Vagina (tissue), 2 donors: ENCODE measurements around the gene CAP1. TPM values are rescaled to one million over a fixed set of nuclear protein-coding genes. Genes with fewer than 3 reads are reported as not detected.

ENCODE experiments used
- DNase-seq, 2 donors: peaks; one replicate each; pipeline ENCODE4 v3.0.0-alpha.2; 2017; ENCODE audit errors: extremely low spot score in 2 of 2
- H3K27ac ChIP-seq: fragments of 200-600 bp; sonication (generic); one replicate; pipeline ENCODE4 v1.5.1; 2019
- H3K27me3 ChIP-seq: fragments of 200-600 bp; sonication (generic); one replicate; pipeline ENCODE4 v1.5.1; 2019
- H3K36me3 ChIP-seq, 2 donors: fragments of 200-600 bp; sonication (generic); one replicate each; pipeline ENCODE4 v1.5.1; 2017 to 2019
- H3K4me1 ChIP-seq: fragments of 200-600 bp; sonication (generic); one replicate; pipeline ENCODE4 v1.5.1; 2019
- H3K4me3 ChIP-seq, 2 donors: fragments of 200-600 bp; sonication (generic); 1 replicate in 1 of 2; 2 replicates in 1 of 2; pipeline ENCODE4 v1.5.1; 2016 to 2019
- H3K9me3 ChIP-seq: fragments of 200-600 bp; sonication (generic); one replicate; pipeline ENCODE4 v1.5.1; 2019
- CTCF ChIP-seq, 3 experiments: fragments of 450-650 bp in 2 of 3; fragments of 200-600 bp in 1 of 3; sonication (generic) in 1 of 3; IDR thresholded peaks; one replicate each; pipeline ENCODE4 v1.5.1; 2017 to 2019; ENCODE audit warnings: antibody characterized with exemption in 3 of 3, mild to moderate bottlenecking in 2 of 3, moderate library complexity in 2 of 3
- POLR2A ChIP-seq, 2 donors: fragments of 450-650 bp; IDR thresholded peaks; one replicate each; pipeline ENCODE4 v1.6.1; 2017; ENCODE audit warnings: antibody characterized with exemption in 2 of 2, mild to moderate bottlenecking in 2 of 2, moderate library complexity in 2 of 2
- POLR2AphosphoS5 ChIP-seq, 2 donors: sonication (generic); formaldehyde crosslinking; IDR thresholded peaks; one replicate each; pipeline ENCODE4 v1.9.0; 2017; ENCODE audit warnings: antibody characterized with exemption in 2 of 2, mild to moderate bottlenecking in 2 of 2, low read depth in 1 of 2; ENCODE audit not compliant: insufficient read depth in 1 of 2
- intact Hi-C: fragments of 100-400 bp; cut with DNase I; formaldehyde crosslinking; loops from one replicate; pipeline ENCODE4 v1.15.1; 2023
- total RNA-seq: library from RNA; depleted of rRNA; stranded (reverse); fragments of >200 nt; gene quantifications from one replicate; pipeline ENCODE4 v1.2.3, GENCODE V29; 2016

The CAP1 gene
- total RNA-seq, 1 donor from 2014 or later = 206 TPM

- TF ChIP-seq CTCF (IDR thresholded peaks at IDR 0.05) (no peak), POLR2A (IDR thresholded peaks at IDR 0.05) (no peak), POLR2AphosphoS5 (IDR thresholded peaks at IDR 0.05; ENCODE audit: insufficient read depth in 1 of 2, low read depth in 1 of 2) (no peak)
- Histone ChIP-seq H3K27me3 (no peaks in the 10 kb centered on the region), H3K36me3 (peaks cover 0 to 7% of the 10 kb centered on the region in 2 donors), H3K4me1 (peaks cover 71% of the 10 kb centered on the region), H3K27ac (no peak overlapping the region), H3K9me3 (no peaks in the 10 kb centered on the region), H3K4me3 (no peak overlapping the region)
- intact Hi-C loops = no loop called here
- no peak for DNase-seq
These were observed 10.3 kb downstream of the CAP1 start for GRCh38 chr1:40050863-40051262.

- H3K27ac ChIP-seq = no peak overlapping the region
- peaks cover 74% of the 10 kb centered on the region for H3K4me1 ChIP-seq
These were observed 12.8 kb downstream of the CAP1 start for GRCh38 chr1:40053138-40053887.

GRCh38 chr1:40056519-40057309 is 16.2 kb downstream of the CAP1 start:
- no peak overlapping the region for H3K4me3 ChIP-seq
- no peaks in the 10 kb centered on the region for H3K9me3 ChIP-seq
- H3K36me3 ChIP-seq = peaks cover 0 to 22% of the 10 kb centered on the region in 2 donors
- TF ChIP-seq CTCF (IDR thresholded peaks at IDR 0.05) (no peak), POLR2A (IDR thresholded peaks at IDR 0.05) (no peak), POLR2AphosphoS5 (IDR thresholded peaks at IDR 0.05; ENCODE audit: insufficient read depth in 1 of 2, low read depth in 1 of 2) (no peak)
- DNase-seq = no peak
- peaks cover 76% of the 10 kb centered on the region for H3K4me1 ChIP-seq
- no peak overlapping the region for H3K27ac ChIP-seq
- H3K27me3 ChIP-seq = no peaks in the 10 kb centered on the region
- intact Hi-C loops = no loop called here

More at GRCh38 chr1:40053138-40053887, 12.8 kb downstream of the CAP1 start:
- Histone ChIP-seq H3K4me3 (no peak overlapping the region), H3K9me3 (no peaks in the 10 kb centered on the region), H3K36me3 (no peaks in the 10 kb centered on the region), H3K27me3 (no peaks in the 10 kb centered on the region)
- intact Hi-C loops = no loop called here
- no peak for DNase-seq
- TF ChIP-seq POLR2AphosphoS5 (IDR thresholded peaks at IDR 0.05; ENCODE audit: insufficient read depth in 1 of 2, low read depth in 1 of 2) (no peak), POLR2A (IDR thresholded peaks at IDR 0.05) (no peak), CTCF (IDR thresholded peaks at IDR 0.05) (no peak)

GRCh38 chr1:40057310-40058030 is 16.9 kb downstream of the CAP1 start:
- intact Hi-C loops = no loop called here
- no peak for DNase-seq
- H3K27me3 ChIP-seq = no peaks in the 10 kb centered on the region
- H3K36me3 ChIP-seq = peaks cover 0 to 30% of the 10 kb centered on the region in 2 donors
- H3K27ac ChIP-seq = no peak overlapping the region
- TF ChIP-seq POLR2A (IDR thresholded peaks at IDR 0.05) = no peak
- no peak for TF ChIP-seq POLR2AphosphoS5 (IDR thresholded peaks at IDR 0.05; ENCODE audit: insufficient read depth in 1 of 2, low read depth in 1 of 2)
- no peak for TF ChIP-seq CTCF (IDR thresholded peaks at IDR 0.05)
- peaks cover 76% of the 10 kb centered on the region for H3K4me1 ChIP-seq
- no peak overlapping the region for H3K4me3 ChIP-seq
- H3K9me3 ChIP-seq = no peaks in the 10 kb centered on the region
